Upper lobe of left lung (tissue), 4 donors: Measurements from ENCODE around the gene ZNF787.

Experiments used
- EP300 ChIP-seq, 4 donors: sonication (generic); formaldehyde crosslinking; IDR thresholded peaks; one replicate each; pipeline ENCODE4 v1.5.1; 2017; ENCODE audit warnings: antibody characterized with exemption in 4 of 4, control low read depth in 2 of 4
- POLR2AphosphoS5 ChIP-seq, 2 donors: sonication (generic); formaldehyde crosslinking; IDR thresholded peaks; one replicate each; pipeline ENCODE4 v1.5.1; 2017; ENCODE audit warnings: antibody characterized with exemption in 2 of 2
- TF ChIP-seq, protein P1 (sequence below), 6 experiments: fragments of 450-650 bp in 4 of 6; fragments of 200-600 bp in 2 of 6; sonication (generic) in 2 of 6; IDR thresholded peaks; one replicate each; pipeline ENCODE4 v1.5.1; 2016 to 2019; ENCODE audit warnings: antibody characterized with exemption in 6 of 6

DNA sequence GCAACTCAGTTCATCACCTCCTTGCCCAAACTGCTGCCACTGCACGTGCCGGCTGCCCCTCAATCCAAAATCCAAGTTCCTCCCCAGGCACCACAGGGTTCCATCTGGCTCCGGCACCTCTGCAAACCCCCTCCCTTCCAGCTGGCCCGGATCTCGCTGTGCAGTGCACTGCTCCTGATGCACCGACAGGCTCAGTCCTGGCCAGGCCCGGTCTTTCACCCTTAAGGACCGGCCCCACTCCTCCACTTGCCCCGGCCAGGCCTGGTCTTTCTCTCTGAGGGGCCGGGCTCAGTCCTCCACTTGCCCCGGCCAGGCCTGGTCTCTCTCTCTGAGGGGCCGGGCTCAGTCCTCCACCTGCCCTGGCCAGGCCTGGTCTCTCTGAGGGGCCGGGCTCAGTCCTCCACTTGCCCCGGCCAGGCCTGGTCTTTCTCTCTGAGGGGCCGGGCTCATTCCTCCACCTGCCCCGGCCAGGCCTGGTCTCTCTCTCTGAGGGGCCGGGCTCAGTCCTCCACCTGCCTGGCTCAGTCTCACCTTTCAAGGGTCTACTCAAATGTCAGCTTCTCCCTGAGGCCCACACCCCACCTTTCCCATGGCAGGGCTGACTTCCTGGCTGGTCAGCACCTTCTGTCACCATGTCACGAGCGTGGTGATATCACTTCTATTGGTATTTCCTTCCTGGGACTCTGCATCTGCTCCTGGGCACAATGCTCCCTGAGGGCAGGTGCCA is 6.9 kb downstream of the ZNF787 start:
- TF ChIP-seq, protein P1, sequence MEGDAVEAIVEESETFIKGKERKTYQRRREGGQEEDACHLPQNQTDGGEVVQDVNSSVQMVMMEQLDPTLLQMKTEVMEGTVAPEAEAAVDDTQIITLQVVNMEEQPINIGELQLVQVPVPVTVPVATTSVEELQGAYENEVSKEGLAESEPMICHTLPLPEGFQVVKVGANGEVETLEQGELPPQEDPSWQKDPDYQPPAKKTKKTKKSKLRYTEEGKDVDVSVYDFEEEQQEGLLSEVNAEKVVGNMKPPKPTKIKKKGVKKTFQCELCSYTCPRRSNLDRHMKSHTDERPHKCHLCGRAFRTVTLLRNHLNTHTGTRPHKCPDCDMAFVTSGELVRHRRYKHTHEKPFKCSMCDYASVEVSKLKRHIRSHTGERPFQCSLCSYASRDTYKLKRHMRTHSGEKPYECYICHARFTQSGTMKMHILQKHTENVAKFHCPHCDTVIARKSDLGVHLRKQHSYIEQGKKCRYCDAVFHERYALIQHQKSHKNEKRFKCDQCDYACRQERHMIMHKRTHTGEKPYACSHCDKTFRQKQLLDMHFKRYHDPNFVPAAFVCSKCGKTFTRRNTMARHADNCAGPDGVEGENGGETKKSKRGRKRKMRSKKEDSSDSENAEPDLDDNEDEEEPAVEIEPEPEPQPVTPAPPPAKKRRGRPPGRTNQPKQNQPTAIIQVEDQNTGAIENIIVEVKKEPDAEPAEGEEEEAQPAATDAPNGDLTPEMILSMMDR (IDR thresholded peaks at IDR 0.05): peak in 1 of 6 experiments; percentile 7
- TF ChIP-seq EP300 (IDR thresholded peaks at IDR 0.05) (no peak), POLR2AphosphoS5 (IDR thresholded peaks at IDR 0.05) (no peak)
